Lower leg skin (tissue), 3 donors: Measurements from ENCODE around the gene DOCK11.

Experiments
- CTCF ChIP-seq, 3 donors: fragments of 450-650 bp; IDR thresholded peaks; one replicate each; pipeline ENCODE4 v1.5.1; 2016; ENCODE audit warnings: antibody characterized with exemption in 3 of 3, mild to moderate bottlenecking in 3 of 3, moderate library complexity in 2 of 3
- POLR2A ChIP-seq, 2 donors: fragments of 450-650 bp; IDR thresholded peaks; one replicate each; pipeline ENCODE4 v1.6.1; 2016 to 2017; ENCODE audit warnings: antibody characterized with exemption in 2 of 2, mild to moderate bottlenecking in 1 of 2, moderate library complexity in 1 of 2

- TF ChIP-seq CTCF (IDR thresholded peaks at IDR 0.05) (no peak), POLR2A (IDR thresholded peaks at IDR 0.05) (no peak)
Measured at GRCh38 chrX:118506805-118507480, 11.3 kb downstream of the DOCK11 start.
